Measurements from ENCODE around the gene CYLC2.

CYLC2 gene

GRCh38 chr9:102995033-102995432, at the start of gene CYLC2:
Gene CYLC2 (plus strand): TSS chr9:102995333. CDS start chr9:102995381, 48 bp downstream.
- H3K27me3 ChIP-seq (ENCODE audit: low read depth, low read length) = no peaks in the 10 kb centered on the region
- no peaks in the 10 kb centered on the region for H3K36me3 ChIP-seq (ENCODE audit: control insufficient read depth in 1 of 2, insufficient read depth in 2 of 2, low read length in 2 of 2)
- H3K27ac ChIP-seq (ENCODE audit: low read length) = no peak within 1 kb of the TSS
- no peak within 1 kb of the TSS for H3K4me3 ChIP-seq (ENCODE audit: low read depth in 1 of 2, low read length in 2 of 2)
- no peaks in the 10 kb centered on the region for H3K4me1 ChIP-seq (ENCODE audit: control insufficient read depth in 1 of 2, insufficient read depth in 2 of 2, low read length in 2 of 2)
- no peaks in the 10 kb centered on the region for H3K9me3 ChIP-seq (ENCODE audit: control insufficient read depth in 1 of 2, low read length in 2 of 2)

GRCh38 chr9:102950346-102950745, 44.8 kb upstream of the CYLC2 start:
- no peaks in the 10 kb centered on the region for H3K9me3 ChIP-seq (ENCODE audit: control insufficient read depth in 1 of 2, low read length in 2 of 2)
- no peaks in the 10 kb centered on the region for H3K27me3 ChIP-seq (ENCODE audit: low read depth, low read length)
- H3K4me3 ChIP-seq (ENCODE audit: low read depth in 1 of 2, low read length in 2 of 2) = no peak overlapping the region
- no peaks in the 10 kb centered on the region for H3K4me1 ChIP-seq (ENCODE audit: control insufficient read depth in 1 of 2, insufficient read depth in 2 of 2, low read length in 2 of 2)
- H3K36me3 ChIP-seq (ENCODE audit: control insufficient read depth in 1 of 2, insufficient read depth in 2 of 2, low read length in 2 of 2) = no peaks in the 10 kb centered on the region
- no peak overlapping the region for H3K27ac ChIP-seq (ENCODE audit: low read length)

- H3K4me1 ChIP-seq (ENCODE audit: control insufficient read depth in 1 of 2, insufficient read depth in 2 of 2, low read length in 2 of 2) = no peaks in the 10 kb centered on the region
- no peaks in the 10 kb centered on the region for H3K27me3 ChIP-seq (ENCODE audit: low read depth, low read length)
- no peak overlapping the region for H3K27ac ChIP-seq (ENCODE audit: low read length)
- peaks cover 5 to 9% of the 10 kb centered on the region in 2 donors for H3K9me3 ChIP-seq (ENCODE audit: control insufficient read depth in 1 of 2, low read length in 2 of 2)
- no peaks in the 10 kb centered on the region for H3K36me3 ChIP-seq (ENCODE audit: control insufficient read depth in 1 of 2, insufficient read depth in 2 of 2, low read length in 2 of 2)
- no peak overlapping the region for H3K4me3 ChIP-seq (ENCODE audit: low read depth in 1 of 2, low read length in 2 of 2)
Measured at GRCh38 chr9:102966999-102967398, 28.1 kb upstream of the CYLC2 start.

- H3K27ac ChIP-seq (ENCODE audit: low read length) = no peak overlapping the region
- no peak overlapping the region for H3K4me3 ChIP-seq (ENCODE audit: low read depth in 1 of 2, low read length in 2 of 2)
- H3K36me3 ChIP-seq (ENCODE audit: control insufficient read depth in 1 of 2, insufficient read depth in 2 of 2, low read length in 2 of 2) = no peaks in the 10 kb centered on the region
- H3K9me3 ChIP-seq (ENCODE audit: control insufficient read depth in 1 of 2, low read length in 2 of 2) = peaks cover 5 to 9% of the 10 kb centered on the region in 2 donors
- H3K27me3 ChIP-seq (ENCODE audit: low read depth, low read length) = no peaks in the 10 kb centered on the region
- H3K4me1 ChIP-seq (ENCODE audit: control insufficient read depth in 1 of 2, insufficient read depth in 2 of 2, low read length in 2 of 2) = no peaks in the 10 kb centered on the region
Measured at GRCh38 chr9:102967979-102968378, 27.2 kb upstream of the CYLC2 start.

GRCh38 chr9:102972780-102973179, 22.4 kb upstream of the CYLC2 start:
- Histone ChIP-seq H3K27me3 (ENCODE audit: low read depth, low read length) (no peaks in the 10 kb centered on the region), H3K36me3 (ENCODE audit: control insufficient read depth in 1 of 2, insufficient read depth in 2 of 2, low read length in 2 of 2) (no peaks in the 10 kb centered on the region), H3K27ac (ENCODE audit: low read length) (no peak overlapping the region), H3K4me3 (ENCODE audit: low read depth in 1 of 2, low read length in 2 of 2) (no peak overlapping the region), H3K4me1 (ENCODE audit: control insufficient read depth in 1 of 2, insufficient read depth in 2 of 2, low read length in 2 of 2) (no peaks in the 10 kb centered on the region), H3K9me3 (ENCODE audit: control insufficient read depth in 1 of 2, low read length in 2 of 2) (peaks cover 5 to 6% of the 10 kb centered on the region in 2 donors)

GRCh38 chr9:102974530-102974929, 20.6 kb upstream of the CYLC2 start:
- Histone ChIP-seq H3K27ac (ENCODE audit: low read length) (no peak overlapping the region), H3K9me3 (ENCODE audit: control insufficient read depth in 1 of 2, low read length in 2 of 2) (peaks cover 5 to 6% of the 10 kb centered on the region in 2 donors), H3K27me3 (ENCODE audit: low read depth, low read length) (no peaks in the 10 kb centered on the region), H3K4me3 (ENCODE audit: low read depth in 1 of 2, low read length in 2 of 2) (no peak overlapping the region), H3K4me1 (ENCODE audit: control insufficient read depth in 1 of 2, insufficient read depth in 2 of 2, low read length in 2 of 2) (no peaks in the 10 kb centered on the region), H3K36me3 (ENCODE audit: control insufficient read depth in 1 of 2, insufficient read depth in 2 of 2, low read length in 2 of 2) (no peaks in the 10 kb centered on the region)

DNA sequence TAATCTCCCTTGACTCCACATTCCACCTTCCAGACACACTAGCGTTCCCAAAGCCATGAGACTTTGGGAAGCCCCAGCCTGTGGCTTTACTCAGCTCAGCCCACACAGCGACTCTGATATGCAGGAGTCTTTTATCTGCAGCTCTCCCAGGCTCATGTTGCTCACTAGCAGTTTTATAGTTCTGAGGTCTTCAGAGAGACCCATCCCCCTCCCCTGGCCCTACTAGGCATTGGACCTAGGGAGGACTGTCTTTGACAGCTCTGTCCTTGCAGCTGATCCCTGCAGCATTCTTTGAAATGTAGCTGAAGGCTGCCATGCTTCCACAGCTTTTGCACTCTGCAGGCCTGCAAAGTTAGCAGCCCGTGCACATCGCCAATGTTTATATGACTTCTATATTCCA, 19.9 kb upstream of the CYLC2 start:
- Histone ChIP-seq H3K27me3 (ENCODE audit: low read depth, low read length) (no peaks in the 10 kb centered on the region), H3K9me3 (ENCODE audit: control insufficient read depth in 1 of 2, low read length in 2 of 2) (peaks cover 5 to 6% of the 10 kb centered on the region in 2 donors), H3K27ac (ENCODE audit: low read length) (no peak overlapping the region), H3K4me1 (ENCODE audit: control insufficient read depth in 1 of 2, insufficient read depth in 2 of 2, low read length in 2 of 2) (no peaks in the 10 kb centered on the region), H3K36me3 (ENCODE audit: control insufficient read depth in 1 of 2, insufficient read depth in 2 of 2, low read length in 2 of 2) (no peaks in the 10 kb centered on the region), H3K4me3 (ENCODE audit: low read depth in 1 of 2, low read length in 2 of 2) (no peak overlapping the region)

GRCh38 chr9:102985162-102985895, 9.8 kb upstream of the CYLC2 start:
- no peak overlapping the region for H3K27ac ChIP-seq (ENCODE audit: low read length)
- H3K27me3 ChIP-seq (ENCODE audit: low read depth, low read length) = no peaks in the 10 kb centered on the region
- no peaks in the 10 kb centered on the region for H3K36me3 ChIP-seq (ENCODE audit: control insufficient read depth in 1 of 2, insufficient read depth in 2 of 2, low read length in 2 of 2)

DNA sequence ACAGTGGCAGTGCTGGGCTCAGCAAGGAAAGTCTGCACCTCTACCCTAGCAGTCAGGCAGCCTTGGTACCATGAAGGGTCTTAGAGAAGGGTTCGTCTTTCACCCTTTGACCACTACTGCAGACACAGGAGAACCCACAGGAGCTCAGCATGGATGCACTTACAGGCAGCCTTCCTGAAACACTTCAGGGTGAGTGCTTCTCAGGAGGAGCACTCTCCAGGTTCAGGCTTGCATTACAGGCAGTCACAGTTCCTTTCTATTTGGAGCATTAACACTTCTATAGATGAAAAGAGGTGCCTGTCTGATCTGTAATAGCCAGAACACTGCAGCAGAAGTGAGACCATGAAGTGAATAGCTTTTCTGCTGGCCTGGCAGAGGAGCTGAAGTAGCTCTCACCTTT, 8.7 kb upstream of the CYLC2 start:
- Histone ChIP-seq H3K9me3 (ENCODE audit: control insufficient read depth in 1 of 2, low read length in 2 of 2) (no peaks in the 10 kb centered on the region), H3K27ac (ENCODE audit: low read length) (no peak overlapping the region), H3K4me3 (ENCODE audit: low read depth in 1 of 2, low read length in 2 of 2) (no peak overlapping the region), H3K4me1 (ENCODE audit: control insufficient read depth in 1 of 2, insufficient read depth in 2 of 2, low read length in 2 of 2) (no peaks in the 10 kb centered on the region), H3K27me3 (ENCODE audit: low read depth, low read length) (no peaks in the 10 kb centered on the region), H3K36me3 (ENCODE audit: control insufficient read depth in 1 of 2, insufficient read depth in 2 of 2, low read length in 2 of 2) (no peaks in the 10 kb centered on the region)

More at GRCh38 chr9:102985162-102985895, 9.8 kb upstream of the CYLC2 start:
- no peaks in the 10 kb centered on the region for H3K9me3 ChIP-seq (ENCODE audit: control insufficient read depth in 1 of 2, low read length in 2 of 2)
- H3K4me3 ChIP-seq (ENCODE audit: low read depth in 1 of 2, low read length in 2 of 2) = no peak overlapping the region
- H3K4me1 ChIP-seq (ENCODE audit: control insufficient read depth in 1 of 2, insufficient read depth in 2 of 2, low read length in 2 of 2) = no peaks in the 10 kb centered on the region

DNA sequence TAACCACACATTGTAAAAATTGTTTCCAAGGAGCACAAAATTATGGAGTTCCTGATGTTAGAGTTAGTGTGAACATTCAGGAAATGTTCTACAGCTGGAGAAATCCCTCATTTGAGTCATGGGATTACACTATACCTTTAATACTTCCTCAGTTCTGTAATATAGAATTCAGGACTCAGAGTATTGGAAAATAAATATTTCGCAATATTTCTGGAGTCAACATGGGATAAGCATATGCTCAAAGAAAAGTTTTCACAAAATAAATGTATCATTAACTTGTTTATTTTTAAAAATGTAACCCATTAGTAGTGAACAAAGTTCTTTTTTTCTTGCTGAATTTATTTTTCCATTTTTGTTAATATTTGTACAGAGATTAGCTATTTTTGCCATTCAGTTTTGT, 8.6 kb downstream of the CYLC2 start:
- Histone ChIP-seq H3K27me3 (ENCODE audit: low read depth, low read length) (no peaks in the 10 kb centered on the region), H3K36me3 (ENCODE audit: control insufficient read depth in 1 of 2, insufficient read depth in 2 of 2, low read length in 2 of 2) (no peaks in the 10 kb centered on the region), H3K27ac (ENCODE audit: low read length) (no peak overlapping the region), H3K4me3 (ENCODE audit: low read depth in 1 of 2, low read length in 2 of 2) (no peak overlapping the region), H3K4me1 (ENCODE audit: control insufficient read depth in 1 of 2, insufficient read depth in 2 of 2, low read length in 2 of 2) (no peaks in the 10 kb centered on the region), H3K9me3 (ENCODE audit: control insufficient read depth in 1 of 2, low read length in 2 of 2) (no peaks in the 10 kb centered on the region)

- Histone ChIP-seq H3K27ac (ENCODE audit: low read length) (no peak overlapping the region), H3K36me3 (ENCODE audit: control insufficient read depth in 1 of 2, insufficient read depth in 2 of 2, low read length in 2 of 2) (no peaks in the 10 kb centered on the region), H3K4me1 (ENCODE audit: control insufficient read depth in 1 of 2, insufficient read depth in 2 of 2, low read length in 2 of 2) (no peaks in the 10 kb centered on the region), H3K9me3 (ENCODE audit: control insufficient read depth in 1 of 2, low read length in 2 of 2) (no peaks in the 10 kb centered on the region), H3K4me3 (ENCODE audit: low read depth in 1 of 2, low read length in 2 of 2) (no peak overlapping the region), H3K27me3 (ENCODE audit: low read depth, low read length) (no peaks in the 10 kb centered on the region)
Measured at GRCh38 chr9:103014242-103014641, 19.1 kb downstream of the CYLC2 start.

GRCh38 chr9:103025796-103026195, 30.7 kb downstream of the CYLC2 start:
- H3K9me3 ChIP-seq (ENCODE audit: control insufficient read depth in 1 of 2, low read length in 2 of 2) = peaks cover 0 to 2% of the 10 kb centered on the region in 2 donors
- no peaks in the 10 kb centered on the region for H3K4me1 ChIP-seq (ENCODE audit: control insufficient read depth in 1 of 2, insufficient read depth in 2 of 2, low read length in 2 of 2)
- H3K4me3 ChIP-seq (ENCODE audit: low read depth in 1 of 2, low read length in 2 of 2) = no peak overlapping the region
- no peak overlapping the region for H3K27ac ChIP-seq (ENCODE audit: low read length)
- no peaks in the 10 kb centered on the region for H3K36me3 ChIP-seq (ENCODE audit: control insufficient read depth in 1 of 2, insufficient read depth in 2 of 2, low read length in 2 of 2)
- no peaks in the 10 kb centered on the region for H3K27me3 ChIP-seq (ENCODE audit: low read depth, low read length)
